Measurements from ENCODE around the gene SMARCC2. TPM values are rescaled to one million over a fixed set of nuclear protein-coding genes. Genes with fewer than 3 reads are reported as not detected.

The SMARCC2 gene
- 61.1 TPM for total RNA-seq

DNA sequence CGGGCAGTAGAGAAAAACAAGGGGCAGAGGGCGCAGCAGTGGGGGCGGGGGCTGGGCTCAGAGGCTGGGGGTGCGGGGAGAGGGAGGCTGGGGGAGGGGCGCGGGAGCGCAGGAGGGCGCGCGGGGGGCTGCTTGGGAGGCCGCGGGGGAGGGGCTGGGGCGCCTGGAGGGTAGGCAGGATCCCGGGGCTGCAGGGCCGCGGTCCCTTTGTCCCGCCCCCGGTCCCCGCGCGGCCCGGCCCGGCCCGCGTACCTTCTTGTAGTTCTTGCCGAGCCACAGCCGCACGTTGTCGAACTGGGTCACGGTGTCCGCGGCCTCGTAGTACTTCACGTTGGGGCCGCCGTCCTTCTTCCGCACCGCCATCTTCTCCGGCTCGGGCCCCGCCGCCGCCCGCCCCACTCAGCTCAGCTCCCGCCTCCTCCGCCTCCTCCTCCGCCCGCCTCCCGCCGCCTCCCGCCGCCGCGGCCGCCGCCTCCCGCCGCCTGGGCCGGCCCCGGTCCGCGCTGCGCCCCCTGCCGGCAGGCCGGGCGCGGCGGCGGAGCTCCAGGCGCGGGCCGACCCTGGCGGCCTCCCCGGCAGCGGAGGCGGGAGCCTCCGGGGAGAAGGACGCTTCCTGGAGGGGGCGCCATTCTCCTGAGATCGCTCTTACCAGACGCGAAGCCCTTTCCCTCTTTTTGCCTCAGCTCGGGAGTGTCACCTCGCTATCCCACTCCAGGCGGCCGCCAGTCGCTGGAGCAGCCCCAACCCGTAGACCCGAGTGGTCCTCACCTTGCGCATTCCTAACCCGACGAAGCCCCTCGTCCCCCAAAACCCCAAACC is at the start of gene SMARCC2:
TSS of gene SMARCC2 (minus strand) at position 385 of the 819 bp plus-strand sequence. CDS start at position 363, 22 bp downstream.
- Histone ChIP-seq H3K27me3 (ENCODE audit: insufficient read depth, low read length) (no peaks in the 10 kb centered on the region), H3K9me3 (ENCODE audit: low read depth, low read length) (no peaks in the 10 kb centered on the region), H3K4me3 (ENCODE audit: low read length) (peak within 1 kb of the TSS; percentile 74), H3K4me1 (ENCODE audit: insufficient read depth, low read length) (peaks cover 35% of the 10 kb centered on the region)

DNA sequence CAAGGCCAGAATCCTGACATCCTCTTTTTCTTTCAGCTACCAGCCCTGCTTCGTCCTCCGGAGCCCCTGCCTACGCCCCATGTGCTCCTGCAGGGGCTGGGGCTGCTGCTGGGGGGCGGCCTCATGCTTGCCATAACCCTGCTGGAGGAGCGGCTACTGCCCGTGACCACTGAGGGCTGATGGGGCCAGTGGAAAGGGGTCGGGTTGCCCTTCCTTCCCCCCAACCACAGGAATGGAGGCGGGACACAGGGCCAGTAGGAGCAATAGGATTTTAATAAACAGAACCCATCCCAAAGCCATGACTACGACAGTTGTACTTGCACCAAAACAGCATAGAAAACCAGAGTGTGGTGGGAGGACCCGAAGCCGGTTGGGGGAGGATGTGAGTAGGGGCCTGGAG is 48.3 kb upstream of the SMARCC2 start:
- no peaks in the 10 kb centered on the region for H3K4me1 ChIP-seq (ENCODE audit: insufficient read depth, low read length)
- H3K27me3 ChIP-seq (ENCODE audit: insufficient read depth, low read length), result no peaks in the 10 kb centered on the region
- no peak overlapping the region for H3K4me3 ChIP-seq (ENCODE audit: low read length)
- H3K9me3 ChIP-seq (ENCODE audit: low read depth, low read length), result no peaks in the 10 kb centered on the region

DNA sequence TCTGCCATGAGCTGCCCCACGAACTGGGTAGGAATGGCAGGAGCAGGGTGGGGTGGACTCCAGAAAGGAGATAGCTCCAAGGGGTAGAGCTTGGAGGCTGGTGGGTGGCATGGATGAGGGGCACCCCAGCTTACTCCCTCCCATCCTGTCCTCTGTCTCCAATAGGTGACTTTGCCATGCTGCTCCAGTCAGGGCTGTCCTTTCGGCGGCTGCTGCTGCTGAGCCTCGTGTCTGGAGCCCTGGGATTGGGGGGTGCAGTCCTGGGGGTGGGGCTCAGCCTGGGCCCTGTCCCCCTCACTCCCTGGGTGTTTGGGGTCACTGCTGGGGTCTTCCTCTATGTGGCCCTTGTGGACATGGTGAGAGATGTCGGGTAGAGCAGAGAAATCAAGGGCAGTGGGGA is 47.7 kb upstream of the SMARCC2 start:
- Histone ChIP-seq H3K4me3 (ENCODE audit: low read length) (no peak overlapping the region), H3K9me3 (ENCODE audit: low read depth, low read length) (no peaks in the 10 kb centered on the region), H3K4me1 (ENCODE audit: insufficient read depth, low read length) (no peaks in the 10 kb centered on the region), H3K27me3 (ENCODE audit: insufficient read depth, low read length) (no peaks in the 10 kb centered on the region)

DNA sequence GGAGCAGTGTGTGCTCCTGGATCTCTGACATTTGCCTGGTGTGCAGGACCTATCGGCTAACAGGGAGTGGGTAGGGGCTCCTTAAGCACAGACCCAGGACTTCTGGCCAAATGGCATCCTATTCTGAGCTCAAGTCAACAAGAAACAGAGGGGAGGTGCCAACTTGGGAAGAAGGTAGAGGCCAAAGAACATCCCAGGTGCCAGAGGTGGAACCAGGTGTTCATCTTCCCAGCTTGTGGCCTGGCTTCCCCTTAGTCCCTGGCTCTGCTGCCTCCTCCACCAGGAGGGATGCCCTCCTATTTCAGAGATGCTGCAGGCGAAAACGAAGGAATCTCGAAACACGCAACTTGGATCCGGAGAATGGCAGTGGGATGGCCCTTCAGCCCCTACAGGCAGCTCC is 46.8 kb upstream of the SMARCC2 start:
- Histone ChIP-seq H3K9me3 (ENCODE audit: low read depth, low read length) (no peaks in the 10 kb centered on the region), H3K27me3 (ENCODE audit: insufficient read depth, low read length) (no peaks in the 10 kb centered on the region), H3K4me3 (ENCODE audit: low read length) (no peak overlapping the region), H3K4me1 (ENCODE audit: insufficient read depth, low read length) (no peaks in the 10 kb centered on the region)

DNA sequence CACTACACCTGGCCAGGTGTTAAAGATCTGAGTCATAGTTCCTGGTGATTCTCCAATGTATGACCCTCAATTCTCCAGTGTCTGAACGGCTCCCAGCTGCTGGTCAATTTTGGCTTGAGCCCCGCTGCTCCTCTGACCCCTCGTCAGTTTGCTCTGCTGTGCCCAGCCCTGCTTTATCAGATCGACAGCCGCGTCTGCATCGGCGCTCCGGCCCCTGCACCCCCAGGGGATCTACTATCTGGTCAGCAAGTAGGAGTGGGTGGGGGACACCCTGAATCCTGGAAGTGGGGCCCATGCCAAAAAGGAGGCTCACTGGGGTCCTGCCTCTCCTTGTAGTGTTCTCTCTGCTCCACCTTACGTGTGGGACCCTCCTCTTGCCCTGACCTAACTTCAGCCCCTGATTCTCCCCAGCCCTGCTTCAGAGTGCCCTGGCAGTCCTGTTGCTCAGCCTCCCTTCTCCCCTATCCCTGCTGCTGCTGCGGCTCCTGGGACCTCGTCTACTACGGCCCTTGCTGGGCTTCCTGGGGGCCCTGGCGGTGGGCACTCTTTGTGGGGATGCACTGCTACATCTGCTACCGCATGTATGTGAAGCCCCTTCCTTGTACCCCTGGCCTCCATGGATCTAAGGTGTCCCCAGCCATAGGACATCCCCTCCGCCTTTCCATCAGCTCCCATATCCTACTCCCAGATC is 45.6 kb upstream of the SMARCC2 start:
- H3K9me3 ChIP-seq (ENCODE audit: low read depth, low read length), result no peaks in the 10 kb centered on the region
- no peaks in the 10 kb centered on the region for H3K27me3 ChIP-seq (ENCODE audit: insufficient read depth, low read length)

DNA sequence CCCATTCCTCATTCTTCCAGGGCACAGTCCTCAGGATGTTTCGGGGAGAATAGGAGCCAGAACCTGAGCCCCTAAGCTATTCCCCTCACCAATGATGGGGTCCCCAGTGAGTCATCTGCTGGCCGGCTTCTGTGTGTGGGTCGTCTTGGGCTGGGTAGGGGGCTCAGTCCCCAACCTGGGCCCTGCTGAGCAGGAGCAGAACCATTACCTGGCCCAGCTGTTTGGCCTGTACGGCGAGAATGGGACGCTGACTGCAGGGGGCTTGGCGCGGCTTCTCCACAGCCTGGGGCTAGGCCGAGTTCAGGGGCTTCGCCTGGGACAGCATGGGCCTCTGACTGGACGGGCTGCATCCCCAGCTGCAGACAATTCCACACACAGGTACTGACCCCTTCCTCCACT is 41.9 kb upstream of the SMARCC2 start:
- Histone ChIP-seq H3K4me1 (ENCODE audit: insufficient read depth, low read length) (no peaks in the 10 kb centered on the region), H3K27me3 (ENCODE audit: insufficient read depth, low read length) (no peaks in the 10 kb centered on the region), H3K4me3 (ENCODE audit: low read length) (no peak overlapping the region), H3K9me3 (ENCODE audit: low read depth, low read length) (no peaks in the 10 kb centered on the region)

More for the DNA sequence above, 45.6 kb upstream of the SMARCC2 start:
- Histone ChIP-seq H3K4me1 (ENCODE audit: insufficient read depth, low read length) (no peaks in the 10 kb centered on the region), H3K4me3 (ENCODE audit: low read length) (no peak overlapping the region)

DNA sequence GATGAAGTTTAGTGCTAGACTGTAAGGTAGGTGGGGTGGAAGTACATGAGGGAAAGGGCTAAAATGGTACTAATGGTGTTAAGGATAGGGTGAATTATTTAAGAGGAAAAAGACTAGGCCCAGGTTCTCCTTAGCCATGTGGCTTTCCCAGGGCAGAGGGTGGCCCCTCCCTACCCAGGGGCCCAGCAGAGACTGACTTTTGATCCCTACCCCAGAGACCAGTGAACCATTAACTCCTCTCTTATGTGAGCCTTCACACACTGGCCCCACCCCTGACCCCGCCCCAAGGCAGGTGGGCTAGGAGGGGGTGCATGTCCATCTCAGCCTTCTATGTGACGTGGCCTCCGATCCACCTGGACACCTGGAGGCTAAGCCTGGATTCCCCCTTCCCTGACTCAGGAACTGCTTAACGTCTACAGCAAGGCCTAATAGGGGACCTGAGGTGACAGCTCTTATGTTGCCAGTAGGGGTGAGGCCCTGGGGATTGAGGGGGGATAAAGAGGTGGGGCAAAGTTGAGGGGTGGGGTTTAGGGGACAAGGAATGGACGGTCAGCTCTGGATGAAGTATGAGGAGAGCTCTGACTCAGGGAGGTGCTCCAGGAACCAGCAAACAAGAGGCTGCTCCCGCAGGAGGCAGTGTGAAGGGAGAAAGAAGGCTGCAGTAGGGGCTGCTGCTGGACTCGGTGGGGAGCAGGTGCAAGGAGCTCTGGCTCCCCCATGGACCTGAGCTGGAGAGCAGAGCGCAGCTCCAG is 41.3 kb upstream of the SMARCC2 start:
- Histone ChIP-seq H3K9me3 (ENCODE audit: low read depth, low read length) (no peaks in the 10 kb centered on the region), H3K27me3 (ENCODE audit: insufficient read depth, low read length) (no peaks in the 10 kb centered on the region), H3K4me3 (ENCODE audit: low read length) (no peak overlapping the region), H3K4me1 (ENCODE audit: insufficient read depth, low read length) (no peaks in the 10 kb centered on the region)

DNA sequence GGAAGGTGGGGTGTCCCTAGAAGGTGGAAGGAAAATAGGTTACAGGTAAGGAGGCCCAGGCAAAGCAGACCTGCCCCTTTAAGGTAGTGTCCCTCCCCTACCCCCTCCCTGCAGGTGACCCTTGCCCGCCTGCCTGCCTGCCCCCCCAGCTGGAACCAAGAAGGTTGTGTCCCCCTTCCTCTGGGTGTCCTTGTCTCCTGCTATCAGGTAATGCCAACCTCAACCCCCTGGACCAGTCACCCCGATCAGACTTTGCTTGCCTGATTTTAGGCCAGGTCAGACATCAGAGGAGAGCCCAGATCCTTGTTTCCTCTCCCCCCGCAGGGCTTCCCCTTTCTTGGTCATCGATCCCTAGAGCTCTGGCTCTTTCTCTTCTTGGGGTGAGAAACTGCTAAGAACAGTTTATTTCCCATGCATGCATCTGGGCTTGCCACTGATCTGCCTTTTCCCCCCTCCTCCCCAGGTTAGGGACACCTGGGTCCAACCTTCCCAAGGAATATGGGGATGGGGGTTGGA is 40.7 kb upstream of the SMARCC2 start, which contains the start of gene SLC39A5:
TSS of gene SLC39A5 (plus strand) at position 136 of the 516 bp plus-strand sequence. CDS start 1,224 bp downstream, outside the sequence.
- no peak within 1 kb of the TSS for H3K4me3 ChIP-seq (ENCODE audit: low read length)
- H3K4me1 ChIP-seq (ENCODE audit: insufficient read depth, low read length), result peaks cover 6% of the 10 kb centered on the region

DNA sequence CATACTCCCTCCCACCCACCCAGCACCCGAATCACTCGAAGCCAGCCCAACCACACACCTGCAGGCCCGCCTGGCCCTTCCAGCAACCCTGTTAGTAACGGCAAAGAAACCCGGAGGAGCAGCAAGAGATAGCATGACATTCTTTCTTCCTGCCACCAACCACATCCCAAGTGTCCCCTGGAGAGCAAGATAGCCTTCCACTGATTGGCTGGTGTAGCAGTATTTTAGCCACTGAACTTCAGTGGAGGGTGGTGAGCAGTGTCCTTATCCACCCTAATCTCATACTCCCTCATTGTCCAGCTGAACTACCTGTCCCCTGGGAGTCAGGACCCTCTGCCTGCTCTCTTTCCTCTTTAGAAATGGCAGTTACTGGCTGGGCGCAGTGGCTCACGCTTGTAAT is 39.8 kb upstream of the SMARCC2 start:
- Histone ChIP-seq H3K4me3 (ENCODE audit: low read length) (no peak overlapping the region), H3K9me3 (ENCODE audit: low read depth, low read length) (no peaks in the 10 kb centered on the region), H3K4me1 (ENCODE audit: insufficient read depth, low read length) (peaks cover 13% of the 10 kb centered on the region), H3K27me3 (ENCODE audit: insufficient read depth, low read length) (no peaks in the 10 kb centered on the region)

More for the DNA sequence above, 40.7 kb upstream of the SMARCC2 start, which contains the start of gene SLC39A5:
- no peaks in the 10 kb centered on the region for H3K9me3 ChIP-seq (ENCODE audit: low read depth, low read length)
- no peaks in the 10 kb centered on the region for H3K27me3 ChIP-seq (ENCODE audit: insufficient read depth, low read length)

DNA sequence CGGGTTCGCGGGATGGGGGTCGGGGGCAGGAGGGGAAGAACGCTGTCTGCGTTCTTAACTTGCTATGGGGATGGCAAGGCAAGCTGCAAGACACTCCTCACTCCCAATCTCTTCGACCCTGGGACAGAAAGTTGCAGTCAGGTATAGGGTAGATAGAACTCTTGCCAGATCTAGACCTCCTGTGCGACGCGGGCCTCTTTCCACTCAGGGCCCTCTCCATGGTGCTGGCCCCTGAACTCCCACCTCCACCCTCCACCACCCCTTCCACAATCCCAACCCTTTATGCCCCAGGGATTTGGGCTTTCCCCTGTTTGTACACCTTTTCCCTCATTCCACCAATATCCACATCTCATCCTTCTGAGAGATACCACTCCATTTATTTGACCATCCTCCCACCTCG is 35.7 kb upstream of the SMARCC2 start:
- no peak overlapping the region for H3K4me3 ChIP-seq (ENCODE audit: low read length)

DNA sequence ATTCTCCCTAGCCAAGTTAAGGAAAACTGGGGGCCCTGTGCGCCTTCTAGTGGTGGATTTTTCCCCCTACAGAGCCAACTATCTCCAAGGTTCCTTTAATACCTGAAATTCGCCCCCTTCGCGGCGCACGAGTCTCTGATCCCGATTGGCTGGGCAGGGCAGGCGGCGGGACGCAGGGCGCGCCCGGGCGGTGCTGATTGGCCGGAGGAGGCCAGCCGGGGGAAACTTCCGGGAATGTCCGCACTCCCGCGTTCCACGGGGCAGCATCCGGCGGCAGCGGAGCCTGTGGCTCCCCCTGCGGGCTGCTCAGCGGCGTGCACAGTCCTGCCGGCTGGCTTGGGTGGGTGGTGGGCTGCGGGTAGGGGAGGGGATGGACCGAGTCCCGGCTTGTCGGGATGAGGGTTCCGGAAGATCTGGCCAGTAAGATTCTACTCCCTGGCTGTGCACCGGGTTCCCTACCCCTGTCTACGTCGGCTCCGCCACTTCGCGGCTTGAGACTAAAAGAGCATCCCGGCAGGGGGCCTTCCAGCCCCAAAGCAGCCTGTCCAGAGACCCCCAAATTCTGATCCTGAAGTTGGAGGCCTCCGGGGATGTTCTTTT is 34.9 kb upstream of the SMARCC2 start, which contains the start of gene NABP2:
TSS of gene NABP2 (plus strand) at position 241 of the 600 bp plus-strand sequence. CDS start 515 bp downstream, outside the sequence.
- peak within 1 kb of the TSS; percentile 57 for H3K4me3 ChIP-seq (ENCODE audit: low read length)
- H3K4me1 ChIP-seq (ENCODE audit: insufficient read depth, low read length), result peaks cover 55% of the 10 kb centered on the region

More for the DNA sequence above, 35.7 kb upstream of the SMARCC2 start:
- Histone ChIP-seq H3K27me3 (ENCODE audit: insufficient read depth, low read length) (no peaks in the 10 kb centered on the region), H3K4me1 (ENCODE audit: insufficient read depth, low read length) (peaks cover 49% of the 10 kb centered on the region), H3K9me3 (ENCODE audit: low read depth, low read length) (no peaks in the 10 kb centered on the region)

DNA sequence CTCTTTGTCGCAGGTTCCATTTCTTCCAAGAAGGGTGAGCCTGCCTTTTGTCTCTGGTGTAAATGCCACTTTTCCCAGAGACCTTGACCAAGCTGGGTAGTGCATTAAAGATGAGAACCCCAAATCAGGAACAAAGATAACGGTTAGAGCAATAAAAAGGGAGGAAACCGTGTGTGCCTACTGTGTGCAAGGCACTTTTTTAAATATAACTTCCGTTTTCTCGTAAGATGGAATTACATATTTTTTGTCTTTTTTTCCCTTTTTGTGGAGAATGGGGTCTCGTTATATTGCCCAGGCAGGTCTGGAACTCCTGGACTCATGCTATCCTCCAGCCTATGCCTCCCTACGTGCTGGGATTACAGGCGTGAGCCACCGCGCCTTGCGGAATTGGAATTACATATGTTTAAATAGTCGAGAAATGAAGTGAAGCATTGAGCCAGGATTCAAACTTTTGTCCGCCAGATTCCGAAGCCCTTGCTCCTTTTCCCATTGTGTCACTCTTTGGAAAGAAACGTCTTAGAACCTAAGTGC is 34.4 kb upstream of the SMARCC2 start:
- Histone ChIP-seq H3K27me3 (ENCODE audit: insufficient read depth, low read length) (no peaks in the 10 kb centered on the region), H3K9me3 (ENCODE audit: low read depth, low read length) (no peaks in the 10 kb centered on the region), H3K4me1 (ENCODE audit: insufficient read depth, low read length) (peaks cover 55% of the 10 kb centered on the region), H3K4me3 (ENCODE audit: low read length) (peak overlapping the region; percentile 57)

More for the DNA sequence above, 34.9 kb upstream of the SMARCC2 start, which contains the start of gene NABP2:
- H3K27me3 ChIP-seq (ENCODE audit: insufficient read depth, low read length), result no peaks in the 10 kb centered on the region
- H3K9me3 ChIP-seq (ENCODE audit: low read depth, low read length), result no peaks in the 10 kb centered on the region

DNA sequence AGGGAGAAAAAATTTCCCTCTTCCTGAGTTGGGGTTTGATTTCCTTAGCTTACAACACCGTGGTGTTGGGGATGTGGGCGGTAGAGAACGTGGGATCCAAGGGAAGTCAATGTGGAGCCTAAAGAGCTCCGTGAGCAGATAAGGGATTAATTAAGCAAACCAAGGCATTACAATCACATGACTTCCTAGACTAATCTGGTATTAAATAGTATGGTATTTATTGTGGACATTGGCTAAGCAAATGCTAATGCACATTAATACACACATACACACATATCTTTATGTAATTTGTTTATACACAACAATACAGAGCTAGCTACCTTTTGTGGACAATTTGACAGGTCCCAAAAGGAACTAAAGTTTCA is 33.2 kb upstream of the SMARCC2 start:
- Histone ChIP-seq H3K4me3 (ENCODE audit: low read length) (peak overlapping the region; percentile 98), H3K4me1 (ENCODE audit: insufficient read depth, low read length) (peaks cover 55% of the 10 kb centered on the region), H3K27me3 (ENCODE audit: insufficient read depth, low read length) (no peaks in the 10 kb centered on the region), H3K9me3 (ENCODE audit: low read depth, low read length) (no peaks in the 10 kb centered on the region)

Measured in mononuclear cell (primary cell).